KMS-11 (cell line): ENCODE results near the gene ARHGAP22.

Source experiments
- H2AFZ ChIP-seq: fragments of 200-600 bp; sonication (generic); 2 replicates; pipeline ENCODE4 v1.6.1; 2016; ENCODE audit warnings: antibody characterized with exemption, mixed run types, low read depth
- H3K27ac ChIP-seq: fragments of 200-600 bp; sonication (generic); 2 replicates; pipeline ENCODE4 v1.6.1; 2016; ENCODE audit warnings: mild to moderate bottlenecking, mixed run types
- H3K27me3 ChIP-seq: fragments of 200-600 bp; sonication (generic); 2 replicates; pipeline ENCODE4 v1.6.1; 2017; ENCODE audit warnings: mild to moderate bottlenecking, low read depth, mixed run types, moderate library complexity; ENCODE audit not compliant: insufficient read depth
- H3K36me3 ChIP-seq: fragments of 200-600 bp; sonication (generic); 2 replicates; pipeline ENCODE4 v1.6.1; 2017; ENCODE audit warnings: mild to moderate bottlenecking, mixed run types; ENCODE audit not compliant: insufficient read depth
- H3K4me1 ChIP-seq: fragments of 200-600 bp; sonication (generic); 2 replicates; pipeline ENCODE4 v1.6.1; 2016; ENCODE audit warnings: mild to moderate bottlenecking, low read depth, mixed run types; ENCODE audit not compliant: poor library complexity, severe bottlenecking
- H3K4me2 ChIP-seq: fragments of 200-600 bp; sonication (generic); 2 replicates; pipeline ENCODE4 v1.7.0; 2016; ENCODE audit warnings: mild to moderate bottlenecking, mixed run types
- H3K4me3 ChIP-seq: fragments of 200-600 bp; sonication (generic); IDR thresholded peaks from 2 replicates; pipeline ENCODE4 v1.6.1; 2017; ENCODE audit warnings: low read depth, low read length, mixed read lengths; ENCODE audit not compliant: insufficient read depth
- H3K79me2 ChIP-seq: fragments of 200-600 bp; sonication (generic); 2 replicates; pipeline ENCODE4 v1.6.1; 2016; ENCODE audit warnings: low read depth, mixed run types; ENCODE audit not compliant: insufficient read depth
- H3K9ac ChIP-seq: fragments of 200-600 bp; sonication (generic); 2 replicates; pipeline ENCODE4 v1.6.1; 2016; ENCODE audit warnings: mild to moderate bottlenecking, mixed run types
- H4K20me1 ChIP-seq: fragments of 200-600 bp; sonication (generic); 2 replicates; pipeline ENCODE4 v1.6.1; 2016; ENCODE audit warnings: mild to moderate bottlenecking, mixed run types; ENCODE audit not compliant: insufficient read depth
- CTCF ChIP-seq: fragments of 200-600 bp; sonication (generic); conservative IDR thresholded peaks from 2 replicates; pipeline ENCODE4 v1.6.1; 2017; ENCODE audit warnings: low read depth, mild to moderate bottlenecking, antibody characterized with exemption, low read length, moderate library complexity, mixed read lengths

The ARHGAP22 gene

GRCh38 chr10:48459270-48460150 lies 145.4 kb downstream of the ARHGAP22 start:
- Histone ChIP-seq H3K4me1 (no peaks in the 10 kb centered on the region), H3K79me2 (no peaks in the 10 kb centered on the region), H2AFZ (no peak overlapping the region), H4K20me1 (no peaks in the 10 kb centered on the region), H3K4me2 (no peak overlapping the region), H3K27ac (no peak overlapping the region), H3K4me3 (no peak overlapping the region), H3K9ac (no peak overlapping the region), H3K36me3 (no peaks in the 10 kb centered on the region), H3K27me3 (no peaks in the 10 kb centered on the region)
- no peak for TF ChIP-seq CTCF

GRCh38 chr10:48458662-48459048 lies 146.2 kb downstream of the ARHGAP22 start:
- Histone ChIP-seq H3K4me1 (no peaks in the 10 kb centered on the region), H3K27me3 (no peaks in the 10 kb centered on the region), H3K4me2 (no peak overlapping the region), H3K27ac (no peak overlapping the region), H4K20me1 (no peaks in the 10 kb centered on the region), H2AFZ (no peak overlapping the region), H3K9ac (no peak overlapping the region), H3K36me3 (no peaks in the 10 kb centered on the region), H3K4me3 (no peak overlapping the region), H3K79me2 (no peaks in the 10 kb centered on the region)
- TF ChIP-seq CTCF = no peak

- Histone ChIP-seq H3K79me2 (no peaks in the 10 kb centered on the region), H3K27ac (no peak overlapping the region), H4K20me1 (no peaks in the 10 kb centered on the region), H3K4me1 (no peaks in the 10 kb centered on the region), H3K36me3 (no peaks in the 10 kb centered on the region), H3K4me3 (no peak overlapping the region), H3K9ac (no peak overlapping the region), H2AFZ (no peak overlapping the region), H3K27me3 (no peaks in the 10 kb centered on the region), H3K4me2 (no peak overlapping the region)
- TF ChIP-seq CTCF = no peak
These were observed 146.8 kb downstream of the ARHGAP22 start for GRCh38 chr10:48457949-48458661.

- no peak overlapping the region for H2AFZ ChIP-seq
- no peak overlapping the region for H3K27ac ChIP-seq
- no peaks in the 10 kb centered on the region for H3K4me1 ChIP-seq
- H3K36me3 ChIP-seq = no peaks in the 10 kb centered on the region
- no peak for TF ChIP-seq CTCF
- H3K79me2 ChIP-seq = no peaks in the 10 kb centered on the region
- H3K27me3 ChIP-seq = no peaks in the 10 kb centered on the region
- no peak overlapping the region for H3K4me3 ChIP-seq
- H3K4me2 ChIP-seq = no peak overlapping the region
- no peaks in the 10 kb centered on the region for H4K20me1 ChIP-seq
- no peak overlapping the region for H3K9ac ChIP-seq
These were observed 147.8 kb downstream of the ARHGAP22 start for GRCh38 chr10:48456808-48457761.
